Smooth muscle cell (in vitro differentiated cells): ENCODE data around the gene CLCN2. TPM values are rescaled to one million over a fixed set of nuclear protein-coding genes. Genes with fewer than 3 reads are reported as not detected.

ENCODE experiments used
- DNase-seq: peaks from one replicate; lab custom pipeline; 2025; ENCODE audit not compliant: unreplicated experiment; lab: John Stamatoyannopoulos, UW
- H2AFZ ChIP-seq: fragments of 200-600 bp; sonication (generic); 2 replicates; pipeline ENCODE4 v1.6.0; 2016; ENCODE audit warnings: antibody characterized with exemption, low read depth, mild to moderate bottlenecking
- H3F3A ChIP-seq: fragments of 200-600 bp; sonication (generic); 2 replicates; pipeline ENCODE4 v1.6.0; 2017; ENCODE audit warnings: antibody characterized with exemption, low read depth
- H3K27ac ChIP-seq: fragments of 200-600 bp; sonication (generic); 2 replicates; pipeline ENCODE4 v1.5.1; 2016; ENCODE audit warnings: low read depth, mild to moderate bottlenecking
- H3K27me3 ChIP-seq: fragments of 200-600 bp; sonication (generic); 2 replicates; pipeline ENCODE4 v1.6.1; 2016; ENCODE audit warnings: low read depth, mild to moderate bottlenecking
- H3K36me3 ChIP-seq: fragments of 200-600 bp; sonication (generic); 2 replicates; pipeline ENCODE4 v1.5.1; 2016; ENCODE audit warnings: low read depth
- H3K4me1 ChIP-seq: fragments of 200-600 bp; sonication (generic); 2 replicates; pipeline ENCODE4 v1.5.1; 2016; ENCODE audit warnings: low read depth
- H3K4me2 ChIP-seq: fragments of 200-600 bp; sonication (generic); 2 replicates; pipeline ENCODE4 v1.6.0; 2016; ENCODE audit warnings: mild to moderate bottlenecking
- H3K4me3 ChIP-seq: fragments of 200-600 bp; sonication (generic); 2 replicates; pipeline ENCODE4 v1.5.1; 2016; ENCODE audit warnings: mild to moderate bottlenecking
- H3K79me2 ChIP-seq: fragments of 200-600 bp; sonication (generic); 2 replicates; pipeline ENCODE4 v1.6.0; 2016; ENCODE audit warnings: low read depth, mild to moderate bottlenecking
- H3K9ac ChIP-seq: fragments of 200-600 bp; sonication (generic); 2 replicates; pipeline ENCODE4 v1.6.0; 2016; ENCODE audit warnings: low read depth
- H3K9me3 ChIP-seq: fragments of 200-600 bp; sonication (generic); replicated peaks from 2 replicates; pipeline ENCODE4 v1.5.1; 2016; ENCODE audit warnings: low read depth
- H4K20me1 ChIP-seq: fragments of 200-600 bp; sonication (generic); 2 replicates; pipeline ENCODE4 v1.6.0; 2016; ENCODE audit warnings: low read depth
- WGBS: methylation state at CpG from one replicate; pipeline ENCODE4 v1.1.7; 2016; ENCODE audit warnings: low lambda C conversion rate; 5-methylcytosine and 5-hydroxymethylcytosine counted together
- polyA plus RNA-seq: library from polyadenylated mRNA; unstranded; fragments of >200 nt; fragmentation: Nextera tagmentation; extraction: Ambion mirVana; gene quantifications from 2 replicates; pipeline ENCODE4 v1.2.1, GENCODE V29; 2016
- total RNA-seq: library from RNA; depleted of rRNA; stranded (reverse); fragments of >200 nt; gene quantifications from 2 replicates; pipeline ENCODE4 v1.2.3, GENCODE V29; 2014
- TF ChIP-seq, protein P1 (sequence below): fragments of 200-600 bp; sonication (generic); IDR thresholded peaks from 2 replicates; pipeline ENCODE4 v1.5.1; 2017; ENCODE audit warnings: borderline replicate concordance, mild to moderate bottlenecking, antibody characterized with exemption; ENCODE audit not compliant: insufficient read depth, poor library complexity, severe bottlenecking

CLCN2 gene
- total and polyA plus RNA-seq, 2 experiments from 2014 or later = 4.1 to 4.5 TPM

DNA sequence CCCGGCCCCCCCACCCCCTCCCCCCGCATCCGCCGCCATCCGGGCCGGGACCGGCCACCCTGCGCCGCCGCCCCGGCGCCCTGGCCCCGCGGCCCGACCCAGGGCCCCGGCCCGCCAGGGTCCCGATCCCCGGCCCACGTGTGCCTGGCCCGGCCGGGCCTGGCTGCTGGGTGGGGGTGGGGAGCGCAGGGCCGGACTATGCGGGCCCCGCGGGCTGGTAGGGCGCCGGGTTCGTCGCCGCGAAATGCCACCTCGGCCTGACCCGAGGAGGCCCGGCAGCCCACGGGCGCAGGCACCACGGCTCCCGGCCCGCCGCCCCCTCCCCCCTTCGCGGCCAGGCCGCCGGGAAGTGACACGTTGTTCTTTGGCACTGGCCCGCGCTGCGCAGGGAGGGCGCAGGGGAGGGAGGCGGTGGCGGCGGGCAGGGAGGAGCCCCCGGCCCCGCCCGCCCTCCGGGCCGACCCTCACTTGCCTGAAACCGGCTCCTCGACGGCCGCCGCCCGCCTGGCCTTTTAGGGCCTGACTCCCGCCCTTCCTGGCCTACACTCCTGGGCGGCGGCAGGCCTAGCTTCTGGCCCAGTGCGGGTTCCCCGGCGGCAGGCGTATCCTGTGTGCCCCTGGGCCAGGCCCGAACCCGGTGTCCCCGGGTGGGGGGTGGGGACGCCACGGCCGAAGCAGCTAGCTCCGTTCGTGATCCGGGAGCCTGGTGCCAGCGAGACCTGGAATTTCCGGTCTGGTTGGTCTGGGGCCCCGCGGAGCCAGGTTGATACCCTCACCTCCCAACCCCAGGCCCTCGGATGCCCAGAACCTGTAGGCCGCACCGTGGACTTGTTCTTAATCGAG lies 46.5 kb downstream of the CLCN2 start:
- Histone ChIP-seq H3K4me1 (peaks cover 22% of the 10 kb centered on the region), H3K4me3 (peak overlapping the region; percentile 96), H3K9me3 (no peaks in the 10 kb centered on the region), H4K20me1 (peaks cover 50% of the 10 kb centered on the region), H3K36me3 (no peaks in the 10 kb centered on the region), H3K27me3 (no peaks in the 10 kb centered on the region), H3F3A (peaks cover 22% of the 10 kb centered on the region), H3K27ac (peak overlapping the region; percentile 95), H3K79me2 (peaks cover 50% of the 10 kb centered on the region), H3K9ac (peak overlapping the region; percentile 97), H2AFZ (no peak overlapping the region), H3K4me2 (peak overlapping the region; percentile 96)
- 0% methylated on average over 18 of the region's 89 CpGs for WGBS
- TF ChIP-seq, protein P1, sequence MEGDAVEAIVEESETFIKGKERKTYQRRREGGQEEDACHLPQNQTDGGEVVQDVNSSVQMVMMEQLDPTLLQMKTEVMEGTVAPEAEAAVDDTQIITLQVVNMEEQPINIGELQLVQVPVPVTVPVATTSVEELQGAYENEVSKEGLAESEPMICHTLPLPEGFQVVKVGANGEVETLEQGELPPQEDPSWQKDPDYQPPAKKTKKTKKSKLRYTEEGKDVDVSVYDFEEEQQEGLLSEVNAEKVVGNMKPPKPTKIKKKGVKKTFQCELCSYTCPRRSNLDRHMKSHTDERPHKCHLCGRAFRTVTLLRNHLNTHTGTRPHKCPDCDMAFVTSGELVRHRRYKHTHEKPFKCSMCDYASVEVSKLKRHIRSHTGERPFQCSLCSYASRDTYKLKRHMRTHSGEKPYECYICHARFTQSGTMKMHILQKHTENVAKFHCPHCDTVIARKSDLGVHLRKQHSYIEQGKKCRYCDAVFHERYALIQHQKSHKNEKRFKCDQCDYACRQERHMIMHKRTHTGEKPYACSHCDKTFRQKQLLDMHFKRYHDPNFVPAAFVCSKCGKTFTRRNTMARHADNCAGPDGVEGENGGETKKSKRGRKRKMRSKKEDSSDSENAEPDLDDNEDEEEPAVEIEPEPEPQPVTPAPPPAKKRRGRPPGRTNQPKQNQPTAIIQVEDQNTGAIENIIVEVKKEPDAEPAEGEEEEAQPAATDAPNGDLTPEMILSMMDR = no peak
- peak; percentile 60 for DNase-seq

DNA sequence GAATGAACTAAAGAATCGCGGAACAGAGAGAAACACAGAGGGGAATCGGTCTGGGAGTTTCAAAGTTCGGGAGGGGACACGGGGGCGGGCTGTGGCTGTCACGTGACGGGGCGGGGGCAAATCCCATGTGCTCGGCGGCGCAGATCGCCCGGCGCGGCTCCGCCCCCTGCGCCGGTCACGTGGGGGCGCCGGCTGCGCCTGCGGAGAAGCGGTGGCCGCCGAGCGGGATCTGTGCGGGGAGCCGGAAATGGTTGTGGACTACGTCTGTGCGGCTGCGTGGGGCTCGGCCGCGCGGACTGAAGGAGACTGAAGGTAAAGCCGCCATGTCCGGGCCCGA lies 47.1 kb downstream of the CLCN2 start, which contains the start of gene EIF4G1:
Gene EIF4G1 (plus strand): TSS at position 244 of the 337 bp plus-strand sequence. CDS start 1,191 bp downstream, outside the sequence.
- Histone ChIP-seq H3K9ac (peak within 1 kb of the TSS; percentile 97), H3K27ac (peak within 1 kb of the TSS; percentile 95), H3F3A (peaks cover 22% of the 10 kb centered on the region), H3K79me2 (peaks cover 46% of the 10 kb centered on the region), H3K4me2 (peak within 1 kb of the TSS; percentile 96), H2AFZ (peak within 1 kb of the TSS; percentile 65), H3K4me3 (peak within 1 kb of the TSS; percentile 96), H3K4me1 (peaks cover 18% of the 10 kb centered on the region), H3K36me3 (no peaks in the 10 kb centered on the region), H3K27me3 (no peaks in the 10 kb centered on the region), H3K9me3 (no peaks in the 10 kb centered on the region), H4K20me1 (peaks cover 44% of the 10 kb centered on the region)
- TF ChIP-seq, protein P1 = no peak
- peak; percentile 85 for DNase-seq
- under 1% methylated on average over 36 of the region's 40 CpGs for WGBS

DNA sequence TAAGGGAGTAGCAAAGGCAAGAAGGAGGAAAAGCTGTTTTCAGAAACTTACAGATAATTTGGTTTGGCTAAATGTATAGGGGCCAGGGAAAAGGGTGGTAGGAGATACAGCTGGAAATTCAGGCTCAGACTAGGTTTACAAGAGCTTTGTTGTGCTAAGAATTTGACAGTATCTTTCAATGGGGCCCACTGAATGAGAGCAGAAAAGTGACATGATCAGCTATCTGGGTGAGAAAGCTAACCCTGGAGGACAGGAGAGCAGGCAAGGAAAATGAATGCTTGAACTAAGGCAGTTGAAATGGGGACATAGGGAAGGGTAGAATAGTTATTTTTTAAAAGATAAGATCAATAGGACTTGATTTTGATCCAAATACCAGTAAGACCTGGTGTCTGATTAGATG lies 49.8 kb downstream of the CLCN2 start:
- Histone ChIP-seq H2AFZ (no peak overlapping the region), H3K36me3 (peaks cover 6% of the 10 kb centered on the region), H3K9ac (no peak overlapping the region), H3K27me3 (no peaks in the 10 kb centered on the region), H4K20me1 (peaks cover 29% of the 10 kb centered on the region), H3K4me2 (no peak overlapping the region), H3K4me3 (no peak overlapping the region), H3K79me2 (peaks cover 20% of the 10 kb centered on the region), H3F3A (peaks cover 17% of the 10 kb centered on the region), H3K27ac (no peak overlapping the region), H3K9me3 (no peaks in the 10 kb centered on the region), H3K4me1 (peaks cover 10% of the 10 kb centered on the region)
- TF ChIP-seq, protein P1 = no peak
- no peak for DNase-seq
